KMS-11 (cell line): ENCODE measurements around the gene SNX33.
"Not testable (repeated sequence)": the region's sequence is repeated elsewhere in the genome, so short reads cannot be mapped to it uniquely, and the experiment has no call there.

Experiments
- H2AFZ ChIP-seq: fragments of 200-600 bp; sonication (generic); 2 replicates; pipeline ENCODE4 v1.6.1; 2016; ENCODE audit warnings: antibody characterized with exemption, mixed run types, low read depth
- H3K27ac ChIP-seq: fragments of 200-600 bp; sonication (generic); 2 replicates; pipeline ENCODE4 v1.6.1; 2016; ENCODE audit warnings: mild to moderate bottlenecking, mixed run types
- H3K27me3 ChIP-seq: fragments of 200-600 bp; sonication (generic); 2 replicates; pipeline ENCODE4 v1.6.1; 2017; ENCODE audit warnings: mild to moderate bottlenecking, low read depth, mixed run types, moderate library complexity; ENCODE audit not compliant: insufficient read depth
- H3K36me3 ChIP-seq: fragments of 200-600 bp; sonication (generic); 2 replicates; pipeline ENCODE4 v1.6.1; 2017; ENCODE audit warnings: mild to moderate bottlenecking, mixed run types; ENCODE audit not compliant: insufficient read depth
- H3K4me1 ChIP-seq: fragments of 200-600 bp; sonication (generic); 2 replicates; pipeline ENCODE4 v1.6.1; 2016; ENCODE audit warnings: mild to moderate bottlenecking, low read depth, mixed run types; ENCODE audit not compliant: poor library complexity, severe bottlenecking
- H3K4me2 ChIP-seq: fragments of 200-600 bp; sonication (generic); 2 replicates; pipeline ENCODE4 v1.7.0; 2016; ENCODE audit warnings: mild to moderate bottlenecking, mixed run types
- H3K4me3 ChIP-seq: fragments of 200-600 bp; sonication (generic); IDR thresholded peaks from 2 replicates; pipeline ENCODE4 v1.6.1; 2017; ENCODE audit warnings: low read depth, low read length, mixed read lengths; ENCODE audit not compliant: insufficient read depth
- H3K79me2 ChIP-seq: fragments of 200-600 bp; sonication (generic); 2 replicates; pipeline ENCODE4 v1.6.1; 2016; ENCODE audit warnings: low read depth, mixed run types; ENCODE audit not compliant: insufficient read depth
- H3K9ac ChIP-seq: fragments of 200-600 bp; sonication (generic); 2 replicates; pipeline ENCODE4 v1.6.1; 2016; ENCODE audit warnings: mild to moderate bottlenecking, mixed run types
- H4K20me1 ChIP-seq: fragments of 200-600 bp; sonication (generic); 2 replicates; pipeline ENCODE4 v1.6.1; 2016; ENCODE audit warnings: mild to moderate bottlenecking, mixed run types; ENCODE audit not compliant: insufficient read depth
- TF ChIP-seq, protein P1 (sequence below): fragments of 200-600 bp; sonication (generic); conservative IDR thresholded peaks from 2 replicates; pipeline ENCODE4 v1.6.1; 2017; ENCODE audit warnings: low read depth, mild to moderate bottlenecking, antibody characterized with exemption, low read length, moderate library complexity, mixed read lengths

SNX33 gene

GRCh38 chr15:75685195-75685594, 37.5 kb downstream of the SNX33 start:
- Histone ChIP-seq H3K27ac (no peak overlapping the region), H3K27me3 (no peaks in the 10 kb centered on the region), H3K4me1 (no peaks in the 10 kb centered on the region), H3K36me3 (no peaks in the 10 kb centered on the region), H4K20me1 (no peaks in the 10 kb centered on the region), H3K4me2 (no peak overlapping the region), H3K4me3 (no peak overlapping the region), H3K9ac (no peak overlapping the region), H3K79me2 (no peaks in the 10 kb centered on the region), H2AFZ (no peak overlapping the region)
- TF ChIP-seq, protein P1, sequence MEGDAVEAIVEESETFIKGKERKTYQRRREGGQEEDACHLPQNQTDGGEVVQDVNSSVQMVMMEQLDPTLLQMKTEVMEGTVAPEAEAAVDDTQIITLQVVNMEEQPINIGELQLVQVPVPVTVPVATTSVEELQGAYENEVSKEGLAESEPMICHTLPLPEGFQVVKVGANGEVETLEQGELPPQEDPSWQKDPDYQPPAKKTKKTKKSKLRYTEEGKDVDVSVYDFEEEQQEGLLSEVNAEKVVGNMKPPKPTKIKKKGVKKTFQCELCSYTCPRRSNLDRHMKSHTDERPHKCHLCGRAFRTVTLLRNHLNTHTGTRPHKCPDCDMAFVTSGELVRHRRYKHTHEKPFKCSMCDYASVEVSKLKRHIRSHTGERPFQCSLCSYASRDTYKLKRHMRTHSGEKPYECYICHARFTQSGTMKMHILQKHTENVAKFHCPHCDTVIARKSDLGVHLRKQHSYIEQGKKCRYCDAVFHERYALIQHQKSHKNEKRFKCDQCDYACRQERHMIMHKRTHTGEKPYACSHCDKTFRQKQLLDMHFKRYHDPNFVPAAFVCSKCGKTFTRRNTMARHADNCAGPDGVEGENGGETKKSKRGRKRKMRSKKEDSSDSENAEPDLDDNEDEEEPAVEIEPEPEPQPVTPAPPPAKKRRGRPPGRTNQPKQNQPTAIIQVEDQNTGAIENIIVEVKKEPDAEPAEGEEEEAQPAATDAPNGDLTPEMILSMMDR: no peak

GRCh38 chr15:75686212-75686642, 38.5 kb downstream of the SNX33 start:
- not testable (repeated sequence) for H4K20me1 ChIP-seq, H3K36me3 ChIP-seq, H2AFZ ChIP-seq, H3K27me3 ChIP-seq, H3K4me3 ChIP-seq, H3K79me2 ChIP-seq, H3K27ac ChIP-seq, H3K4me2 ChIP-seq, H3K9ac ChIP-seq, H3K4me1 ChIP-seq
- TF ChIP-seq, protein P1: peak; percentile 65

DNA sequence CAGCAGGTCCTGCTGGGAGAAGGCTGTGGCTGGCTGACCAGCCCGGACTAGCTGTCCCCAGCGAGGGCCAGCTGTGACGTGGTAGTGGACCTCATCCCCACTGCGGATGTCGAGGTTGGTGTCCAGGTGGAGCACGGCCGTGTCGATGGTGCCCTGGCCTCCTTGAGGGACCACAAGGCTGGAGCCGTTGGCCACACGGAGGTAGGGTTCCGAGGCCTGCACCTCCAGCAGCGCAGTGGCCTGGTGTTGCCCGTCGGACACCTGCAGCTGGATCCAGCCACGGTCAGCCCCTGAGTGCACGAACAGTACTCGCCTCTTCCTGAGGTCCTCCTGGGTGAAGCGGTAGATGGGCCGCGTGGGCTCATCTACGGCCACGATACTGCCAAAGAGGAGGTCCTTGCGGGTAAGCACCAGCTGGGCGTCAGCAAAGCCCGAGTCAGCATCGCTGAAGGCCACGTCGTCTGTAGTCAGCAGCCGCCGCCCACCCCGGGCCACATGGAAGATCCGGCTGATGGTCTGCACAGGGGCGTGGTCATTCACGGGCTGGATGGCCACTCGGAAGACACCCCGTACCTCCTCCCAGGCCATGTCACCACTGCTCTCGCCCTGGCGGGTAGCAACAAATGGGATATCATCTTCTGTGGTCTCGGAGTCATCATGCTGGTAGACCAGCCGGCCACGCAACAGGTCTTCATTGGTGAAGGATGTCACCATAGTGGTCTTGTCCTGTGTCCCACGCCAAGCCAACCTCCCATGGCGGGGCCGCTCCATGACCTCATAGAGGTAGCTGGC, 40.0 kb downstream of the SNX33 start:
- H3K4me1 ChIP-seq: no peaks in the 10 kb centered on the region
- no peaks in the 10 kb centered on the region for H4K20me1 ChIP-seq
- H2AFZ ChIP-seq: no peak overlapping the region
- no peaks in the 10 kb centered on the region; the same call in 1 of the 2 replicates for H3K27me3 ChIP-seq
- H3K4me3 ChIP-seq: no peak overlapping the region
- TF ChIP-seq, protein P1: no peak
- H3K79me2 ChIP-seq: no peaks in the 10 kb centered on the region
- no peaks in the 10 kb centered on the region for H3K36me3 ChIP-seq
- no peak overlapping the region for H3K9ac ChIP-seq
- H3K27ac ChIP-seq: no peak overlapping the region
- H3K4me2 ChIP-seq: no peak overlapping the region

DNA sequence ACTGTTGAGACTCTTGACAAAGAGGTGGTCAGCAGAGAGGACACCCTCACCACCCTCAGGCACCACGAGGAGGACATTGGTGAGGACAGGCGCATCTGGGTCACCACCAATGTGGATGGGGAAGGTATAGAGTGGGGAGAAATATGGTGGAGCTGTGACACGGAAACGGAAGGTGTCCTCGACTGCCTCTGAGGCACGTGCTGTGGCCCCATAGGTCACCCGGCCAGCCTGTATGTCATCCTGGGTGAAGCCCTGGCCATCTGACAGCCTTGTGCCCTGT, 40.5 kb downstream of the SNX33 start:
- Histone ChIP-seq H3K36me3 (no peaks in the 10 kb centered on the region), H3K4me1 (no peaks in the 10 kb centered on the region), H4K20me1 (no peaks in the 10 kb centered on the region), H2AFZ (no peak overlapping the region), H3K9ac (no peak overlapping the region), H3K4me2 (no peak overlapping the region), H3K27me3 (no peaks in the 10 kb centered on the region; the same call in 1 of the 2 replicates), H3K79me2 (no peaks in the 10 kb centered on the region), H3K4me3 (no peak overlapping the region), H3K27ac (no peak overlapping the region)
- TF ChIP-seq, protein P1: no peak
